Esophagus muscularis mucosa (tissue), 4 donors: Measurements from ENCODE around the gene CES3.

Experiments
- CTCF ChIP-seq, 3 experiments: fragments of 200-600 bp in 2 of 3; fragments of 450-650 bp in 1 of 3; sonication (generic) in 2 of 3; IDR thresholded peaks; one replicate each; pipeline ENCODE4 v1.5.1; 2017 to 2019; ENCODE audit warnings: antibody characterized with exemption in 3 of 3, mild to moderate bottlenecking in 2 of 3, moderate library complexity in 1 of 3
- EP300 ChIP-seq: sonication (generic); formaldehyde crosslinking; IDR thresholded peaks from one replicate; pipeline ENCODE4 v1.6.1; 2017; ENCODE audit warnings: antibody characterized with exemption
- POLR2A ChIP-seq: fragments of 450-650 bp; IDR thresholded peaks from one replicate; pipeline ENCODE4 v1.6.1; 2017; ENCODE audit warnings: antibody characterized with exemption, moderate library complexity, mild to moderate bottlenecking, low read depth
- POLR2AphosphoS5 ChIP-seq, 2 donors: sonication (generic); formaldehyde crosslinking; IDR thresholded peaks; one replicate each; pipeline ENCODE4 v1.6.1; 2017; ENCODE audit warnings: antibody characterized with exemption in 2 of 2

- no peak for TF ChIP-seq POLR2AphosphoS5 (IDR thresholded peaks at IDR 0.05)
- TF ChIP-seq CTCF (IDR thresholded peaks at IDR 0.05) = no peak
- TF ChIP-seq POLR2A = no peak
- TF ChIP-seq EP300 = no peak
Measured at GRCh38 chr16:66946541-66946940, 14.5 kb upstream of the CES3 start.
